Fibroblast of mammary gland (primary cell): Measurements from ENCODE around the gene FAS.

Source experiments
- DNase-seq: peaks from one replicate; pipeline ENCODE4 v3.0.0-alpha.2; 2010; ENCODE audit warnings: low read depth
- H3K4me3 ChIP-seq: 2 replicates; pipeline ENCODE4 v1.5.1; 2011; ENCODE audit warnings: low read depth, mild to moderate bottlenecking, low read length, moderate library complexity; ENCODE audit not compliant: control insufficient read depth
- CTCF ChIP-seq: conservative IDR thresholded peaks from 2 replicates; pipeline ENCODE4 v1.5.1; 2011; ENCODE audit warnings: low read depth, low read length, inconsistent platforms; ENCODE audit not compliant: control insufficient read depth, insufficient read depth

The FAS gene

GRCh38 chr10:89029181-89029580 is 38.6 kb downstream of the FAS start:
- peak; percentile 34 for DNase-seq
- TF ChIP-seq CTCF, result no peak
- H3K4me3 ChIP-seq, result no peak overlapping the region

GRCh38 chr10:89029785-89030437 is 39.3 kb downstream of the FAS start:
- DNase-seq, result peak; percentile 86
- H3K4me3 ChIP-seq, result no peak overlapping the region
- TF ChIP-seq CTCF, result peak; percentile 90

GRCh38 chr10:89030791-89031190 is 40.2 kb downstream of the FAS start:
- no peak for TF ChIP-seq CTCF
- DNase-seq, result no peak
- no peak overlapping the region for H3K4me3 ChIP-seq

- no peak overlapping the region for H3K4me3 ChIP-seq
- TF ChIP-seq CTCF, result no peak
- DNase-seq, result peak; percentile 90
These were observed 41.7 kb downstream of the FAS start for GRCh38 chr10:89032141-89032891.

- DNase-seq, result no peak
- TF ChIP-seq CTCF, result no peak
- no peak overlapping the region for H3K4me3 ChIP-seq
These were observed 44.9 kb downstream of the FAS start for GRCh38 chr10:89035461-89035860.

GRCh38 chr10:89037096-89037495 is 46.5 kb downstream of the FAS start:
- no peak for DNase-seq
- H3K4me3 ChIP-seq, result no peak overlapping the region
- no peak for TF ChIP-seq CTCF

GRCh38 chr10:89042562-89042961 is 52.0 kb downstream of the FAS start:
- no peak for TF ChIP-seq CTCF
- no peak for DNase-seq
- no peak overlapping the region for H3K4me3 ChIP-seq
